Measurements from ENCODE around the gene TNNI3K. TPM values are rescaled to one million over a fixed set of nuclear protein-coding genes. Genes with fewer than 3 reads are reported as not detected.

Gene TNNI3K, protein sequence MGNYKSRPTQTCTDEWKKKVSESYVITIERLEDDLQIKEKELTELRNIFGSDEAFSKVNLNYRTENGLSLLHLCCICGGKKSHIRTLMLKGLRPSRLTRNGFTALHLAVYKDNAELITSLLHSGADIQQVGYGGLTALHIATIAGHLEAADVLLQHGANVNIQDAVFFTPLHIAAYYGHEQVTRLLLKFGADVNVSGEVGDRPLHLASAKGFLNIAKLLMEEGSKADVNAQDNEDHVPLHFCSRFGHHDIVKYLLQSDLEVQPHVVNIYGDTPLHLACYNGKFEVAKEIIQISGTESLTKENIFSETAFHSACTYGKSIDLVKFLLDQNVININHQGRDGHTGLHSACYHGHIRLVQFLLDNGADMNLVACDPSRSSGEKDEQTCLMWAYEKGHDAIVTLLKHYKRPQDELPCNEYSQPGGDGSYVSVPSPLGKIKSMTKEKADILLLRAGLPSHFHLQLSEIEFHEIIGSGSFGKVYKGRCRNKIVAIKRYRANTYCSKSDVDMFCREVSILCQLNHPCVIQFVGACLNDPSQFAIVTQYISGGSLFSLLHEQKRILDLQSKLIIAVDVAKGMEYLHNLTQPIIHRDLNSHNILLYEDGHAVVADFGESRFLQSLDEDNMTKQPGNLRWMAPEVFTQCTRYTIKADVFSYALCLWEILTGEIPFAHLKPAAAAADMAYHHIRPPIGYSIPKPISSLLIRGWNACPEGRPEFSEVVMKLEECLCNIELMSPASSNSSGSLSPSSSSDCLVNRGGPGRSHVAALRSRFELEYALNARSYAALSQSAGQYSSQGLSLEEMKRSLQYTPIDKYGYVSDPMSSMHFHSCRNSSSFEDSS
- total RNA-seq (ENCODE audit: unreplicated experiment) = not detected
- long read RNA-seq = 0 reads

DNA sequence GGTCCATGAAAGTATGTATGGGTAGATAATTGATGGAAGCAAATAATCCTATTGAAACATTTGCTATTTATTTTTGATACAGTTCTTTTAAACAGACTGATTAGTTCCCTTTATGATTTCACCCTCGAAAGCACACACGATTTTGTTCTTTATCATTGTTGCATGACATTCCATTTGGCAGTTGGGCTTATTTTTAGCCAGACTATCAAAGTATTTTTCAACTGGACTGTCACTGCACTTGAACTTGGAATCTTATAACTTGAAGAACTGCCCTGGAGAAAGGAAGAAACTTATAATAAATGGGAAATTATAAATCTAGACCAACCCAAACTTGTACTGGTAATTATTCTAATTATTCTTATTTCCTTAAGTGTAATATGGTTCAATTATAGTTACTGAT is at the start of gene TNNI3K:
Gene TNNI3K, plus strand, starts transcription at position 235 of the 400 bp plus-strand sequence. Its CDS starts 65 bp downstream, at position 300.
- TF ChIP-seq, protein P1, sequence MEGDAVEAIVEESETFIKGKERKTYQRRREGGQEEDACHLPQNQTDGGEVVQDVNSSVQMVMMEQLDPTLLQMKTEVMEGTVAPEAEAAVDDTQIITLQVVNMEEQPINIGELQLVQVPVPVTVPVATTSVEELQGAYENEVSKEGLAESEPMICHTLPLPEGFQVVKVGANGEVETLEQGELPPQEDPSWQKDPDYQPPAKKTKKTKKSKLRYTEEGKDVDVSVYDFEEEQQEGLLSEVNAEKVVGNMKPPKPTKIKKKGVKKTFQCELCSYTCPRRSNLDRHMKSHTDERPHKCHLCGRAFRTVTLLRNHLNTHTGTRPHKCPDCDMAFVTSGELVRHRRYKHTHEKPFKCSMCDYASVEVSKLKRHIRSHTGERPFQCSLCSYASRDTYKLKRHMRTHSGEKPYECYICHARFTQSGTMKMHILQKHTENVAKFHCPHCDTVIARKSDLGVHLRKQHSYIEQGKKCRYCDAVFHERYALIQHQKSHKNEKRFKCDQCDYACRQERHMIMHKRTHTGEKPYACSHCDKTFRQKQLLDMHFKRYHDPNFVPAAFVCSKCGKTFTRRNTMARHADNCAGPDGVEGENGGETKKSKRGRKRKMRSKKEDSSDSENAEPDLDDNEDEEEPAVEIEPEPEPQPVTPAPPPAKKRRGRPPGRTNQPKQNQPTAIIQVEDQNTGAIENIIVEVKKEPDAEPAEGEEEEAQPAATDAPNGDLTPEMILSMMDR (IDR thresholded peaks at IDR 0.05; ENCODE audit: partially characterized antibody, unreplicated experiment) = no peak
- Mint-ChIP-seq H3K9me3 (ENCODE audit: unreplicated experiment) (no peaks in the 10 kb centered on the region), H3K27ac (ENCODE audit: unreplicated experiment) (no peak within 1 kb of the TSS), H3K4me3 (ENCODE audit: unreplicated experiment) (no peak within 1 kb of the TSS), H3K4me1 (ENCODE audit: low read depth, unreplicated experiment) (no peaks in the 10 kb centered on the region), H3K27me3 (ENCODE audit: unreplicated experiment) (no peaks in the 10 kb centered on the region), H3K36me3 (ENCODE audit: unreplicated experiment) (no peaks in the 10 kb centered on the region)
- no peak for DNase-seq

DNA sequence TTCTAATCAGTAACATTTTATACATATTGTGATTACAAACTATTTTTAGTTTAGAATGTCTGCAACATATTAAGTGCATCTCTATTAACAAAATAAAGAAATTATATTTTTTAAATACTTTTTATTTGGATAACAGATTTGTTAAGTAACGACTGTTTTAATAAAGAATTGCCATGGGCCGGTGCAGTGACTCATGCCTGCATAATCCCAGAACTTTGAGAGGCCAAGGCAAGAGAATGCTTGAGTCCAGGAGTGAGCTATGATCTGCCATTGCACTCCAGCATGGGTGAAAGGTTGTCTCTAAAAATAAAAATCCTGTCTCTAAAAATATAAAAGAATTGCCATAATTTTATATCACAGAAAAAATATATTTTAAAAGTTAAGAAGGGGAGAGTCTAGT is 41.3 kb upstream of the TNNI3K start:
- H3K27me3 Mint-ChIP-seq (ENCODE audit: unreplicated experiment) = peaks cover 3% of the 10 kb centered on the region
- peaks cover 4% of the 10 kb centered on the region for H3K9me3 Mint-ChIP-seq (ENCODE audit: unreplicated experiment)
- no peaks in the 10 kb centered on the region for H3K36me3 Mint-ChIP-seq (ENCODE audit: unreplicated experiment)
- H3K27ac Mint-ChIP-seq (ENCODE audit: unreplicated experiment) = no peak overlapping the region
- TF ChIP-seq, protein P1 (IDR thresholded peaks at IDR 0.05; ENCODE audit: partially characterized antibody, unreplicated experiment) = no peak
- H3K4me3 Mint-ChIP-seq (ENCODE audit: unreplicated experiment) = no peak overlapping the region
- no peak for DNase-seq
- H3K4me1 Mint-ChIP-seq (ENCODE audit: low read depth, unreplicated experiment) = no peaks in the 10 kb centered on the region

DNA sequence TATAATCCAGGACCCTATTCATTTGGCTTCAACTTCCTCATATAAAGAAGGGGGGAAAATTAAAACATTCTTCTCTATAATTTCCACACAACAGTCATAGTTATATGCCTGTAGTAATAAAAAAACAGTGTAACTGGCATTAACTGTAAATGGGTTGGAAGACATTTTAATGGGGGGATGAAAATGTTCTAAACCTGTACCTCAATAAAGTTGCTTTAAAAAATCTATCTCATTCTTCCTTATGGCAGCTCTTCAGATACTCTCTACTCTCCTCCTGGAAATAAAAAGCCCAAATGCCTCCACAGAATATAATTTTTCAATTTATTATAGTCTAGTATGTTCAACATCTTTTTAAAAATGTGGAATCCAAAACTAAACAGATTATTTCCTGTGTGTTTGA is 39.8 kb upstream of the TNNI3K start:
- H3K27me3 Mint-ChIP-seq (ENCODE audit: unreplicated experiment) = peaks cover 3% of the 10 kb centered on the region

DNA sequence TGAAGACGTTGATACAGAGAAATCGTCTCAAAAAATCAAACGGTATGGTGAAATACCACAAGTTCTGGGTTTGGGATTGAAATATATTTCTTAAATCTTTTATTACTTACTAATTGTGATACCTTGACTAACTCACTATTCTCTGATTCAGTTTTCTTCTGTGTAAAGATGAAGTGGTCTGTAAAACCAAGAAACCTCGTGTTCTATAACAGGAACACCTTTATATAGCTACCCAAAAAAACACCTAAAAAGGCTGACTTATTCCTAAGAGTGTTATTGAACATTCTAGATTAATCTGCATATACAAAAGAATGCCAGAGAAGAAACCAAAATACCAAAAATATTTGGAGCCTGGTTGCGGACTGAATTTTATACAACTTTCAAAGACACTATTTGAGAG is 37.9 kb upstream of the TNNI3K start:
- no peaks in the 10 kb centered on the region for H3K4me1 Mint-ChIP-seq (ENCODE audit: low read depth, unreplicated experiment)
- H3K36me3 Mint-ChIP-seq (ENCODE audit: unreplicated experiment) = no peaks in the 10 kb centered on the region
- H3K4me3 Mint-ChIP-seq (ENCODE audit: unreplicated experiment) = peak overlapping the region; percentile 83
- peak overlapping the region; percentile 87 for H3K27ac Mint-ChIP-seq (ENCODE audit: unreplicated experiment)
- TF ChIP-seq, protein P1 (IDR thresholded peaks at IDR 0.05; ENCODE audit: partially characterized antibody, unreplicated experiment) = no peak
- H3K9me3 Mint-ChIP-seq (ENCODE audit: unreplicated experiment) = peaks cover 4% of the 10 kb centered on the region
- DNase-seq = no peak
- H3K27me3 Mint-ChIP-seq (ENCODE audit: unreplicated experiment) = peaks cover 3% of the 10 kb centered on the region

More for the DNA sequence above, 39.8 kb upstream of the TNNI3K start:
- TF ChIP-seq, protein P1 (IDR thresholded peaks at IDR 0.05; ENCODE audit: partially characterized antibody, unreplicated experiment) = no peak
- H3K27ac Mint-ChIP-seq (ENCODE audit: unreplicated experiment) = no peak overlapping the region
- H3K4me1 Mint-ChIP-seq (ENCODE audit: low read depth, unreplicated experiment) = no peaks in the 10 kb centered on the region
- peaks cover 4% of the 10 kb centered on the region for H3K9me3 Mint-ChIP-seq (ENCODE audit: unreplicated experiment)
- no peak for DNase-seq
- H3K4me3 Mint-ChIP-seq (ENCODE audit: unreplicated experiment) = no peak overlapping the region
- no peaks in the 10 kb centered on the region for H3K36me3 Mint-ChIP-seq (ENCODE audit: unreplicated experiment)
